ENCODE results near the gene TCL1B. TPM values are rescaled to one million over a fixed set of nuclear protein-coding genes. Genes with fewer than 3 reads are reported as not detected.

Gene TCL1B
- total RNA-seq, 2 donors from 2014 or later, result 1.4 TPM; not detected in 1

- Histone ChIP-seq H3K27ac (no peak overlapping the region), H3K4me3 (no peak overlapping the region)
- 76% methylated on average over 3 of the region's 3 CpGs for WGBS
Measured at GRCh38 chr14:95703805-95704204, 17.6 kb downstream of the TCL1B start.

GRCh38 chr14:95705518-95705917 lies 19.3 kb downstream of the TCL1B start:
- Histone ChIP-seq H3K36me3 (no peaks in the 10 kb centered on the region), H3K4me1 (replicated peaks) (no peaks in the 10 kb centered on the region), H3K4me3 (no peak overlapping the region), H3K27me3 (replicated peaks; ENCODE audit: insufficient read depth) (no peaks in the 10 kb centered on the region), H3K9me3 (no peaks in the 10 kb centered on the region), H3K27ac (no peak overlapping the region)
- intact Hi-C loops (cut with DNase I), result no loop called here
- TF ChIP-seq CTCF (IDR thresholded peaks at IDR 0.05), result no peak
- no peak for TF ChIP-seq POLR2A (IDR thresholded peaks at IDR 0.05)
- TF ChIP-seq POLR2AphosphoS5 (IDR thresholded peaks at IDR 0.05), result no peak
- WGBS, result 91% methylated on average over 4 of the region's 4 CpGs
- DNase-seq (ENCODE audit: low spot score), result no peak

More at GRCh38 chr14:95703805-95704204, 17.6 kb downstream of the TCL1B start:
- intact Hi-C loops (cut with DNase I), result no loop called here
- TF ChIP-seq CTCF (IDR thresholded peaks at IDR 0.05) (no peak), POLR2A (IDR thresholded peaks at IDR 0.05) (no peak), POLR2AphosphoS5 (IDR thresholded peaks at IDR 0.05) (no peak)
- no peaks in the 10 kb centered on the region for H3K4me1 ChIP-seq (replicated peaks)
- H3K27me3 ChIP-seq (replicated peaks; ENCODE audit: insufficient read depth), result no peaks in the 10 kb centered on the region
- H3K36me3 ChIP-seq, result no peaks in the 10 kb centered on the region
- DNase-seq (ENCODE audit: low spot score), result no peak
- no peaks in the 10 kb centered on the region for H3K9me3 ChIP-seq

- no peak for DNase-seq (ENCODE audit: low spot score)
- no peaks in the 10 kb centered on the region for H3K9me3 ChIP-seq
- WGBS, result 80% methylated on average over 5 of the region's 5 CpGs
- TF ChIP-seq CTCF (IDR thresholded peaks at IDR 0.05) (no peak), POLR2AphosphoS5 (IDR thresholded peaks at IDR 0.05) (no peak), POLR2A (IDR thresholded peaks at IDR 0.05) (no peak)
- H3K4me1 ChIP-seq (replicated peaks), result no peaks in the 10 kb centered on the region
- no peak overlapping the region for H3K4me3 ChIP-seq
- H3K27ac ChIP-seq, result no peak overlapping the region
- intact Hi-C loops (cut with DNase I), result no loop called here
- no peaks in the 10 kb centered on the region for H3K27me3 ChIP-seq (replicated peaks; ENCODE audit: insufficient read depth)
- no peaks in the 10 kb centered on the region for H3K36me3 ChIP-seq
Measured at GRCh38 chr14:95707327-95707726, 21.1 kb downstream of the TCL1B start.

GRCh38 chr14:95710106-95710505 lies 23.9 kb downstream of the TCL1B start:
- TF ChIP-seq POLR2A (IDR thresholded peaks at IDR 0.05), result no peak
- TF ChIP-seq POLR2AphosphoS5 (IDR thresholded peaks at IDR 0.05), result no peak
- no peak for TF ChIP-seq CTCF (IDR thresholded peaks at IDR 0.05)

GRCh38 chr14:95711476-95712176 lies 25.4 kb downstream of the TCL1B start:
- Histone ChIP-seq H3K27ac (no peak overlapping the region), H3K27me3 (replicated peaks; ENCODE audit: insufficient read depth) (peaks cover 7% of the 10 kb centered on the region), H3K9me3 (no peaks in the 10 kb centered on the region), H3K36me3 (no peaks in the 10 kb centered on the region), H3K4me3 (no peak overlapping the region), H3K4me1 (replicated peaks) (no peaks in the 10 kb centered on the region)
- DNase-seq (ENCODE audit: low spot score), result no peak
- 78% methylated on average over 9 of the region's 9 CpGs for WGBS
- intact Hi-C loops (cut with DNase I), result no loop called here
- no peak for TF ChIP-seq POLR2A (IDR thresholded peaks at IDR 0.05)
- no peak for TF ChIP-seq CTCF (IDR thresholded peaks at IDR 0.05)
- TF ChIP-seq POLR2AphosphoS5 (IDR thresholded peaks at IDR 0.05), result no peak

More at GRCh38 chr14:95710106-95710505, 23.9 kb downstream of the TCL1B start:
- Histone ChIP-seq H3K4me1 (replicated peaks) (no peaks in the 10 kb centered on the region), H3K27me3 (replicated peaks; ENCODE audit: insufficient read depth) (peaks cover 7% of the 10 kb centered on the region), H3K36me3 (no peaks in the 10 kb centered on the region), H3K4me3 (no peak overlapping the region), H3K27ac (no peak overlapping the region), H3K9me3 (no peaks in the 10 kb centered on the region)
- intact Hi-C loops (cut with DNase I), result no loop called here
- no peak for DNase-seq (ENCODE audit: low spot score)
- WGBS, result 47% methylated on average over 17 of the region's 17 CpGs
